Measurements from ENCODE around the gene PTCD3. TPM values are rescaled to one million over a fixed set of nuclear protein-coding genes. Genes with fewer than 3 reads are reported as not detected.

The PTCD3 gene
- total RNA-seq, 2 donors from 2014 or later = 64.1 to 95.1 TPM

DNA sequence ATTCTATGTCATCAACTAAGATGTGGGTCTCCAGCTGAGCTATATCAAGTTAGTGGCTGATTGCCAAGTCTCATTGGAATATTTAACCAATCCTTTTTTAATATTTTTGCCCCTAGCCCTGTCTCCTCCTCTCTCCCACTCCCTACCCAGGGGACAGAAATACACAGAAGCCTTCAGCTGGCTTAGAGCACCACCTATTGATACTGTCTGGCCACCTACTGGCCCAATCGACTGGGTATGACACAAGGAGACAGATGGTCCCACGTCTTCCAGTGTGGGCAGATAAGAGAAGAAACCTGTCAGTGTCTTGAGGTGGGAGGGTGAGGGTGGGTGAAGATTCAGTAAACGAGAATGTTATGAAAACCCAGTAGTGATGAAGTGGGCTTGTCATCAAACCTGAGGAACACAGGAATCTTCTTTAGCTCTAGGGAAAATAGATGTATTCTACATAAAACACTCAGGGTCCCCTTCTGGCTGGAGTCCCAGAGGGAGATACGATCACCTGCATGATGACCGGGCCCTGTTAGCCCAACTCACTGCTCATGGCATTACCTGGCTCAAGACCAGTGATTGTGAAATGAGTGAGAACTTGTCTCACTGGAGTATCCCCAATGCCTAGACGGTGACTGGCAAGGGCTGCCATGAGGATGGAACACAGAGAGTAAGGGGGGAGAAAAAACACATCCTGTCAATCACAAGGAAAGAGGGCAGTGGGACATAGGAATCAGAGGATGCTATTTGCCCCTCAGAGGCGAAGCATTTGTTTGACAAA is 27.1 kb upstream of the PTCD3 start:
- intact Hi-C loops (cut with DNase I) = loop anchor here (1.0 to 10.0 kb wide), 2 partner anchors 252 to 344 kb away; no protein-coding TSS in a partner anchor
- peaks cover 4% of the 10 kb centered on the region for H3K4me1 ChIP-seq (replicated peaks)
- no peak overlapping the region for H3K4me3 ChIP-seq
- no peaks in the 10 kb centered on the region for H3K9me3 ChIP-seq
- TF ChIP-seq POLR2AphosphoS5 (IDR thresholded peaks at IDR 0.05) (peak; percentile 4), POLR2A (IDR thresholded peaks at IDR 0.05) (no peak)
- TF ChIP-seq, protein P1, sequence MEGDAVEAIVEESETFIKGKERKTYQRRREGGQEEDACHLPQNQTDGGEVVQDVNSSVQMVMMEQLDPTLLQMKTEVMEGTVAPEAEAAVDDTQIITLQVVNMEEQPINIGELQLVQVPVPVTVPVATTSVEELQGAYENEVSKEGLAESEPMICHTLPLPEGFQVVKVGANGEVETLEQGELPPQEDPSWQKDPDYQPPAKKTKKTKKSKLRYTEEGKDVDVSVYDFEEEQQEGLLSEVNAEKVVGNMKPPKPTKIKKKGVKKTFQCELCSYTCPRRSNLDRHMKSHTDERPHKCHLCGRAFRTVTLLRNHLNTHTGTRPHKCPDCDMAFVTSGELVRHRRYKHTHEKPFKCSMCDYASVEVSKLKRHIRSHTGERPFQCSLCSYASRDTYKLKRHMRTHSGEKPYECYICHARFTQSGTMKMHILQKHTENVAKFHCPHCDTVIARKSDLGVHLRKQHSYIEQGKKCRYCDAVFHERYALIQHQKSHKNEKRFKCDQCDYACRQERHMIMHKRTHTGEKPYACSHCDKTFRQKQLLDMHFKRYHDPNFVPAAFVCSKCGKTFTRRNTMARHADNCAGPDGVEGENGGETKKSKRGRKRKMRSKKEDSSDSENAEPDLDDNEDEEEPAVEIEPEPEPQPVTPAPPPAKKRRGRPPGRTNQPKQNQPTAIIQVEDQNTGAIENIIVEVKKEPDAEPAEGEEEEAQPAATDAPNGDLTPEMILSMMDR (IDR thresholded peaks at IDR 0.05) = peak in 3 of 4 experiments; percentile 47 to 72 (median 70)
- peak; percentile 51 for DNase-seq (ENCODE audit: low spot score)
- H3K27me3 ChIP-seq (replicated peaks; ENCODE audit: insufficient read depth) = no peaks in the 10 kb centered on the region
- no peak overlapping the region for H3K27ac ChIP-seq
- H3K36me3 ChIP-seq = peaks cover 0 to 5% of the 10 kb centered on the region in 2 donors
- 41% methylated on average over 7 of the region's 7 CpGs for WGBS

- Histone ChIP-seq H3K27ac (no peak overlapping the region), H3K36me3 (no peaks in the 10 kb centered on the region), H3K4me1 (replicated peaks) (peaks cover 4% of the 10 kb centered on the region), H3K9me3 (no peaks in the 10 kb centered on the region), H3K27me3 (replicated peaks; ENCODE audit: insufficient read depth) (no peaks in the 10 kb centered on the region), H3K4me3 (no peak overlapping the region)
- WGBS = 49% methylated on average over 13 of the region's 14 CpGs
- DNase-seq (ENCODE audit: low spot score) = peak; percentile 70
- TF ChIP-seq POLR2AphosphoS5 (IDR thresholded peaks at IDR 0.05) = no peak
- no peak for TF ChIP-seq POLR2A (IDR thresholded peaks at IDR 0.05)
- TF ChIP-seq, protein P1 (IDR thresholded peaks at IDR 0.05) = peak; percentile 48 to 85 (median 73)
- intact Hi-C loops (cut with DNase I) = loop anchor here (1.0 to 10.0 kb wide), 3 partner anchors 191 to 345 kb away; partner anchors contain the start of gene ST3GAL5
These were observed 25.8 kb upstream of the PTCD3 start for GRCh38 chr2:86079981-86080911.

DNA sequence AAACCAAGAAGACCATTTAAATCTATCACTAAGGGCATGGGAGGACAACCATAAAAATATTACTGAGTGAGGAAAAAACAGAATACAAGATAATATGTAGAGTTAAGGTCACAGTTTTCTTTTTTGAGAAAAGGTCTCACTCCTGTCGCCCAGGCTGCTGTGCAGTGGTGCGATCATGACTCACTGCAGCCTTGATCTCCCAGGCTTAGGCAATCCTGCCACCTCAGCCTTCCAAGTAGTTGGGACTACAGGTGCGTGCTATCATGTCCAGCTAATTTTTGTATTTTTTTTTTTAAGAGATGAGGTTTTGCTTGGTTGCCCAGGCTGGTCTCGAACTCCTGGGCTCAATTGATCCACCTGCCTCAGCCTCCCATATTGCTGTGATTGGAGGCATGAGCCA is 24.3 kb upstream of the PTCD3 start:
- H3K4me3 ChIP-seq = no peak overlapping the region
- intact Hi-C loops (cut with DNase I) = loop anchor here (2.0 kb wide), 1 partner anchor 193 kb away; the partner anchor contains the start of gene ST3GAL5

DNA sequence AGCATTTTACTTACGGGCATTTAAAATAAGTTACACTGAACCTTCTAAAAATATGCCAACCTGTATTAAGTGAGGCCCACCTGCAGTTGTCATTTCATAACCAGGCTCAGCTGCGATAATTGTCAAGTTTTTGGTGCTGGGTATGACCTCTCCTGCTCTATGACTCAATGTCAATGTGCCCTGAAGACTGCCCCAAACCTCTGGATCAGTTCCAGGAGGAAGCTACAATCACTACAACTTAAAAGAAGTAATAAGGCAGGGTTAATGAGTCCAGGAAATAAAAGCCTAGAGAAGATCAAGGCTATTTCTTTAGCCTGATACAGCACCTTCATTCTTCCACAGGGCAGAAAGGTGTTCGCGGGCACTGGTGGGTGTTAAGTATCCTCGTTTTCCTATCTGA is 23.3 kb upstream of the PTCD3 start:
- intact Hi-C loops (cut with DNase I) = no loop called here
- no peak overlapping the region for H3K4me3 ChIP-seq
- H3K9me3 ChIP-seq = no peaks in the 10 kb centered on the region
- no peaks in the 10 kb centered on the region for H3K27me3 ChIP-seq (replicated peaks; ENCODE audit: insufficient read depth)
- H3K36me3 ChIP-seq = no peaks in the 10 kb centered on the region
- TF ChIP-seq, protein P1 (IDR thresholded peaks at IDR 0.05) = no peak
- TF ChIP-seq POLR2AphosphoS5 (IDR thresholded peaks at IDR 0.05) (no peak), POLR2A (IDR thresholded peaks at IDR 0.05) (no peak)
- H3K4me1 ChIP-seq (replicated peaks) = no peaks in the 10 kb centered on the region
- WGBS = 90% methylated on average over 5 of the region's 5 CpGs
- DNase-seq (ENCODE audit: low spot score) = no peak
- H3K27ac ChIP-seq = no peak overlapping the region

More for the DNA sequence above, 24.3 kb upstream of the PTCD3 start:
- Histone ChIP-seq H3K4me1 (replicated peaks) (no peaks in the 10 kb centered on the region), H3K9me3 (no peaks in the 10 kb centered on the region), H3K36me3 (no peaks in the 10 kb centered on the region), H3K27ac (no peak overlapping the region), H3K27me3 (replicated peaks; ENCODE audit: insufficient read depth) (no peaks in the 10 kb centered on the region)
- TF ChIP-seq POLR2AphosphoS5 (IDR thresholded peaks at IDR 0.05) (no peak), POLR2A (IDR thresholded peaks at IDR 0.05) (no peak)
- TF ChIP-seq, protein P1 (IDR thresholded peaks at IDR 0.05) = no peak
- 98% methylated on average over 4 of the region's 4 CpGs for WGBS
- no peak for DNase-seq (ENCODE audit: low spot score)

Measured in prostate gland (tissue), 2 donors.